Measurements from ENCODE around the gene PRKRA. TPM values are rescaled to one million over a fixed set of nuclear protein-coding genes. Genes with fewer than 3 reads are reported as not detected.
A peak's percentile ranks its signal among the peaks of the same experiment; 100 is the strongest.

Gene PRKRA
- total RNA-seq, 4 donors from 2014 or later = 37.3 to 52.1 (median 45.5) TPM

DNA sequence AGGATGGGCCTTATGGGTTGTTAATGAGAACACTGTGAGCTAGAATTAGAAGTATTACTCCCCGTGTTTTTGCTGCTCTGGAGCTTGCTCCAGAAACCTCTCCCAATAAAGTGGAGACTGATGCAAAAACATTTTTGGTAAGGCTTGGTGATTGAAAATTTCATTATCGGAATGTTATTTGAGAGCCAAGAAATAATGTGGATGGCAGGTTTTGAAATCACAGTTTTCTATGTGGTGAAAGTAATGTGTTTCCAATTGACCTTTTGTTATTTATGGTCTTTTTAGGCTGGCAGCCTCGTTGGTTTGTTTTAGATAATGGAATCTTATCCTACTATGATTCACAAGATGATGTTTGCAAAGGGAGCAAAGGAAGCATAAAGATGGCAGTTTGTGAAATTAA is 34.4 kb upstream of the PRKRA start:
- DNase-seq (ENCODE audit: low spot score in 2 of 2) = no peak
- Histone ChIP-seq H3K4me3 (no peak overlapping the region), H3K36me3 (peaks cover 0 to 16% (median 0%) of the 10 kb centered on the region in 3 donors), H3K4me1 (peaks cover 0 to 51% (median 32%) of the 10 kb centered on the region in 4 donors), H3K27me3 (no peaks in the 10 kb centered on the region), H3K9me3 (no peaks in the 10 kb centered on the region), H3K27ac (no peak overlapping the region)
- TF ChIP-seq, protein P1, sequence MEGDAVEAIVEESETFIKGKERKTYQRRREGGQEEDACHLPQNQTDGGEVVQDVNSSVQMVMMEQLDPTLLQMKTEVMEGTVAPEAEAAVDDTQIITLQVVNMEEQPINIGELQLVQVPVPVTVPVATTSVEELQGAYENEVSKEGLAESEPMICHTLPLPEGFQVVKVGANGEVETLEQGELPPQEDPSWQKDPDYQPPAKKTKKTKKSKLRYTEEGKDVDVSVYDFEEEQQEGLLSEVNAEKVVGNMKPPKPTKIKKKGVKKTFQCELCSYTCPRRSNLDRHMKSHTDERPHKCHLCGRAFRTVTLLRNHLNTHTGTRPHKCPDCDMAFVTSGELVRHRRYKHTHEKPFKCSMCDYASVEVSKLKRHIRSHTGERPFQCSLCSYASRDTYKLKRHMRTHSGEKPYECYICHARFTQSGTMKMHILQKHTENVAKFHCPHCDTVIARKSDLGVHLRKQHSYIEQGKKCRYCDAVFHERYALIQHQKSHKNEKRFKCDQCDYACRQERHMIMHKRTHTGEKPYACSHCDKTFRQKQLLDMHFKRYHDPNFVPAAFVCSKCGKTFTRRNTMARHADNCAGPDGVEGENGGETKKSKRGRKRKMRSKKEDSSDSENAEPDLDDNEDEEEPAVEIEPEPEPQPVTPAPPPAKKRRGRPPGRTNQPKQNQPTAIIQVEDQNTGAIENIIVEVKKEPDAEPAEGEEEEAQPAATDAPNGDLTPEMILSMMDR (IDR thresholded peaks at IDR 0.05) = no peak
- TF ChIP-seq EP300 (IDR thresholded peaks at IDR 0.05) = peak in 1 of 2 donors; percentile 3
- TF ChIP-seq POLR2A (IDR thresholded peaks at IDR 0.05) = no peak
- 62 to 67% methylated on average over 3 of the region's 3 CpGs for WGBS, 2 donors

DNA sequence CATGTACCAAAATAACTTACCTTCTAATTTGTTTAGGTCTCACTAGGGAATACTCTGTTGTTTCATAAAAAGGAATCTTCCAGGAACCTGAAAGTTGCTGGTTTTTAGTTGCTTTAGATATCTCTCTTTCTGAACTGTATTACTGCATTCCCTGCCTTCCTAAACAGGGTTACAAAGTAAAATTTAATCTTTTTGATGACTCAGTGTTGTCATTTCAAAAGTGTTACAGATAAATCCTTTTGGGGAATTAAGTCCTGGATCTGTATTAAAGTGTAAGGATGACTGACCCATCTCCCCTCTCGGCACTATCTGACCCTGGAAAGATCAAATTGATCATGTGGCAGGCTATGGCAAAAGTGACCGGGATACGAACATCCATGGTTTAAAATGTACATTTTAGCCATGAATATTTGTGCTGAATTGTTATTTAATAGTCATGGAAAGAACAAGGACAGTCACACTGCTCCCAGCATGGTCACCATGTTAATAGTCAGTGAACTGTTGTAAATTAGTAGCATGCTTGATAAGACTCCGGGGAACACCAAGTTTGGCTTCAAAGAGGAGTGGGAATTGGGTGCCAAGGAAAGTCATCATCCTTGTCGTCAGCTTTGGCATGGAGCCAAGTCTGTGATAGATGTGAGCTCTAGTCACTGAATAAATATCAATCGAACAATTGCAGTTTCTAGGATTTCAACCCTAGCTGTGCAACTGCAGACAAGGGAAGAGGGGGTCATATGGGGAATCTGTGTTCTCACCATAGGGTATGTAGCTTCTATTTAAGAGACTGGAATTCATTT is 33.5 kb upstream of the PRKRA start:
- Histone ChIP-seq H3K27ac (peak overlapping the region in 1 of 4 donors; percentile 41), H3K36me3 (peaks cover 0 to 10% (median 0%) of the 10 kb centered on the region in 3 donors), H3K4me1 (peaks cover 0 to 57% (median 35%) of the 10 kb centered on the region in 4 donors), H3K4me3 (no peak overlapping the region), H3K9me3 (no peaks in the 10 kb centered on the region), H3K27me3 (no peaks in the 10 kb centered on the region)
- TF ChIP-seq POLR2A (IDR thresholded peaks at IDR 0.05) = no peak
- TF ChIP-seq, protein P1 (IDR thresholded peaks at IDR 0.05) = no peak
- no peak for TF ChIP-seq EP300 (IDR thresholded peaks at IDR 0.05)
- WGBS, 2 donors = 39 to 43% methylated on average over 6 of the region's 6 CpGs
- DNase-seq (ENCODE audit: low spot score in 2 of 2) = peak in 1 of 2 donors; percentile 28

DNA sequence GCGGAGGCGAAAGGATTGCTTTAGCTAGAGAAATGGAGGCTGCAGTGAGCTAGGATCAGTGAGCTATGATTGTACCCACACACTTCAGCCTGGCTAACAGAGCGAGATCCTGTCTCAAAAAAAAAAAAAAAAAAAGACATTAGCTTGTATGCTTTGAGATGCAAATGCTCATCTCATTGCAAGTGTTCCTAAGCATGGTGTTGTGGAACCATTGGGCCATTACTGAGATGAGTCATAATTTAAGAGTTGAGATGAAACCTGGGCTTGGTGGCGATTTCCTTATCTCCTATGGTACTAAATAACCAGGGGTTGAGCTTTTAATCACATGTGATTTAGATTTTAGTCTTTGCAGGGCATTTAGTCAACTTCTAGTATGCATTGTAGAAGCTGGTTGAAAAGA is 31.5 kb upstream of the PRKRA start:
- Histone ChIP-seq H3K4me1 (peaks cover 0 to 66% (median 35%) of the 10 kb centered on the region in 4 donors), H3K27ac (no peak overlapping the region), H3K36me3 (peaks cover 0 to 9% (median 0%) of the 10 kb centered on the region in 3 donors), H3K27me3 (no peaks in the 10 kb centered on the region), H3K4me3 (no peak overlapping the region), H3K9me3 (no peaks in the 10 kb centered on the region)
- no peak for DNase-seq (ENCODE audit: low spot score in 2 of 2)
- TF ChIP-seq EP300 (IDR thresholded peaks at IDR 0.05) (no peak), POLR2A (IDR thresholded peaks at IDR 0.05) (no peak)
- TF ChIP-seq, protein P1 (IDR thresholded peaks at IDR 0.05) = no peak
- WGBS, 2 donors = 84 to 86% methylated on average over 4 of the region's 4 CpGs

DNA sequence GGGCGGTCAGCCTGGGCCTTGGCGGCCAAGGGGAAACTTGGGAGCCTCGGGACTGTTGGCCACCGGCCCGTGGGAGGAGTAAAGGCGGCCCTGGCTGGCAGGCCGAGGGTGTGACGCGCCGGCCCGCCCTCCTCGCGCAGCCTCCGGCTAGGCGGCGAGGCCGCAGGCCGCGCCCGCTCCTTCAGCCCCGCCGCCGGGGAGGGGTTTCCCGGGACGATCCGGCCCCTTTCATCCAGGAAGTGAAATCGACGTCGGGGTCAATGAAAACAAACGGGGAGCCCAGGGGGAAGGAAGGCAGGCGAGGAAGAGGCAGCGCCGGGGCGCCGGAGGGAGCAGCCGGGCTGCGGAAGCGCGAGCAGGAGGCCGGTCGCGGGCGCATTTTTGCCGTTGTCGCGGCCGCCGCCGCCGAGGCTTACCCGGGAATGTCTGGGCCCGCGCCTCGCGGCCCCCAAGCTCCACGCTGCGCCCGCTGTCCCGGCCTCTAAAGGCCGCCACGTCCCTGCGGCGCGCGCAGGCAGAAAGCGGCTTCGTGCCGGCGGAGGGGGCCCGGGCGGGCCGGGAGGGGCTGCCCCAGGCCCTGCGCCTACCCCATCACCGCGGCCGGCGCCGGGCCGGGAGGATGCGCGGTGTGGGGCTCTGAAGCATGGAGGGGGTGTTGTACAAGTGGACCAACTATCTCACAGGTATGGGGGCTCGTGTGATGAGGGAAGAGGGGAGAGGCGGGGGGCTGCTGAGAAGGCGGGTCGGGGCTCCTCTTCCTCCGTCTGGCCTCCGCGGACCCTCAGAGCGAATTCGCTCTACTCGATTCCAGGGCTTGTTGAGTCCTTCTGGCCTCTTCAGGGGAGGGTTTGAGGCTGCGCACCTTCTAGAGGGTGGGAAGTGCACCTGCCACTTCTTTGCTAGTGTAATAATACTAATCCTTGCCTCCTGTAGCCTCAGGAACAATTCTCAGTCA is 29.5 kb upstream of the PRKRA start, which contains the start of gene PLEKHA3:
TSS of gene PLEKHA3 (plus strand) at position 231 of the 955 bp plus-strand sequence. CDS start at position 644, 413 bp downstream.
- H3K27ac ChIP-seq = peak within 1 kb of the TSS; percentile 94 to 98 (median 98)
- DNase-seq (ENCODE audit: low spot score in 2 of 2) = peak; percentile 92 to 96
- peak within 1 kb of the TSS; percentile 56 to 94 (median 76) for H3K4me3 ChIP-seq
- WGBS, 2 donors = 0 to 1% methylated on average over 57 to 59 of the region's 92 CpGs
- no peaks in the 10 kb centered on the region for H3K27me3 ChIP-seq
- no peaks in the 10 kb centered on the region for H3K9me3 ChIP-seq
- H3K36me3 ChIP-seq = no peaks in the 10 kb centered on the region
- TF ChIP-seq POLR2A (IDR thresholded peaks at IDR 0.05) (peak; percentile 60 to 90), EP300 (IDR thresholded peaks at IDR 0.05) (peak in 1 of 2 donors; percentile 89)
- TF ChIP-seq, protein P1 (IDR thresholded peaks at IDR 0.05) = no peak
- H3K4me1 ChIP-seq = peaks cover 0 to 65% (median 34%) of the 10 kb centered on the region in 4 donors

All from tibial nerve (tissue), 4 donors.